Peyer's patch (tissue), 4 donors: Measurements from ENCODE around the gene SPDYE17. TPM values are rescaled to one million over a fixed set of nuclear protein-coding genes. Genes with fewer than 3 reads are reported as not detected.
"Not testable (repeated sequence)": the region's sequence is repeated elsewhere in the genome, so short reads cannot be mapped to it uniquely, and the experiment has no call there.

Experiments
- DNase-seq, 3 donors: peaks; one replicate each; pipeline ENCODE4 v3.0.0-alpha.2; 2017 to 2019
- H3K27ac ChIP-seq, 4 donors: fragments of 200-600 bp; sonication (generic); one replicate each; pipeline ENCODE4 v1.5.1; 2016 to 2019
- H3K27me3 ChIP-seq, 2 donors: fragments of 200-600 bp; sonication (generic); one replicate each; pipeline ENCODE4 v1.5.1; 2019
- H3K36me3 ChIP-seq, 3 donors: fragments of 200-600 bp; sonication (generic); one replicate each; pipeline ENCODE4 v1.5.1; 2016 to 2019
- H3K4me1 ChIP-seq, 4 donors: fragments of 200-600 bp; sonication (generic); one replicate each; pipeline ENCODE4 v1.5.1; 2016 to 2019
- H3K4me3 ChIP-seq, 4 donors: fragments of 200-600 bp; sonication (generic); 1 replicate in 3 of 4; 2 replicates in 1 of 4; pipeline ENCODE4 v1.5.1; 2016 to 2019; ENCODE audit warnings: mild to moderate bottlenecking in 1 of 4
- H3K9me3 ChIP-seq, 4 donors: fragments of 200-600 bp; sonication (generic); one replicate each; pipeline ENCODE4 v1.5.1; 2016 to 2019; ENCODE audit warnings: mild to moderate bottlenecking in 1 of 4
- small RNA-seq, 2 donors: library from RNA; depleted of rRNA; stranded (forward); fragments of <200 nt; gene quantifications; one replicate each; pipeline ENCODE3, GENCODE V24; 2016
- total RNA-seq, 4 donors: library from RNA; depleted of rRNA; stranded (reverse); fragments of >200 nt; gene quantifications; one replicate each; pipeline ENCODE4 v1.1.0, GENCODE V29; 2016

The SPDYE17 gene
- total RNA-seq, 4 donors from 2014 or later = not detected

DNA sequence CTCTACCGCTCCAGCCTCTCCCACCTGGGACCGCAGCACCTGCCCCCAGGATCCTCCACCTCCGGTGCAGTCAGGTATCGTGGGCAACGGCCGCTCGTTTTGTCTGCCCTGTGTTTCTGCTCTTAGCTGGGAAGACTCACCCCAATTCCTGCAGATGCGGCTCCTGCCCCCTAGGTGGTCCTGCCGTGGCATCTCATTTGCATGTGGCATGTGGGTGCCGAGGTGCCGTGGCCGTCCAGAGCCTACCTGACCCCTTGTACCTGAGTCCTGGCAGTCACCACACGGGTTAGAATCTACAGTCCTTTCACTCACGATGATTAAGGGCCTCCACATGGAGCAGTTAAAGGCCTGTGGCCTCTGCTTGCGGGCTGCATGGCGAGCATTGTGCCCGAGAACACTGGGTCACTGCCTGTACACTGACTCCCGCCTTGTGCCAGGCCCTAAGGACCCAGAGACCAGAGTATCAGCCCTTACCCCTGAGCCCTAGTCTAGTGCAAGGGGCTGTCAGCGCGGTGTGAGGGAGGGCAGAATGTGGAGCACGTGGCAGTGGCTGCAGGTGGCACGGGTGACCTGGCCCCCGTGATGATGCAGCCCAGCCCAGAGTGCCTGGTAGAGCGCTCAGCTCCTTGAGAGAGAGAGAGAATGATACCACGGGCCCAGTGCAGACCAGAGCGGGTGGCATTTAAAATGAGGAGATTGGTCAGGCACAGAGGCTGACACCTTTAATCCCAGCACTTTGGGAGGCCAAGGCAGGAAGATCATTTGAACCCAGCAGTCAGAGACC lies 50.8 kb downstream of the SPDYE17 start:
- H3K4me3 ChIP-seq, H3K9me3 ChIP-seq, H3K27me3 ChIP-seq, DNase-seq, H3K4me1 ChIP-seq, H3K27ac ChIP-seq: not testable (repeated sequence)
- peaks cover 0 to 10% (median 0%) of the 10 kb centered on the region in 3 donors for H3K36me3 ChIP-seq

DNA sequence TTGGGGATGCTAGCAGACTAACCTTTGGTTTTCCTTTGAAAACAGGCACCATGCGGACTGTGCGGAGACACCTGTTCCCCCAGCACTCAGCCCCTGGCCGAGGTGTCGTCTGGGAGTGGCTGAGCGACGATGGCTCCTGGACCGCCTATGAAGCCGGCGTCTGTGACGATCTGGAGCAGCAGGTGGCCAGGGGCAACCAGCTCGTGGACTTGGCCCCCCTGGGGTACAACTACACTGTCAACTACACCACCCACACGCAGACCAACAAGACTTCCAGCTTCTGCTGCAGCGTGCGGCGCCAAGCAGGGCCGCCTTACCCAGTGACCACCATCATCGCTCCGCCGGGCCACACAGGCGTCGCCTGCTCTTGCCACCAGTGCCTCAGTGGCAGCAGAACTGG lies 51.6 kb downstream of the SPDYE17 start:
- not testable (repeated sequence) for DNase-seq, H3K9me3 ChIP-seq, H3K4me1 ChIP-seq, H3K4me3 ChIP-seq, H3K27ac ChIP-seq, H3K27me3 ChIP-seq
- H3K36me3 ChIP-seq = peaks cover 0 to 10% (median 0%) of the 10 kb centered on the region in 3 donors

DNA sequence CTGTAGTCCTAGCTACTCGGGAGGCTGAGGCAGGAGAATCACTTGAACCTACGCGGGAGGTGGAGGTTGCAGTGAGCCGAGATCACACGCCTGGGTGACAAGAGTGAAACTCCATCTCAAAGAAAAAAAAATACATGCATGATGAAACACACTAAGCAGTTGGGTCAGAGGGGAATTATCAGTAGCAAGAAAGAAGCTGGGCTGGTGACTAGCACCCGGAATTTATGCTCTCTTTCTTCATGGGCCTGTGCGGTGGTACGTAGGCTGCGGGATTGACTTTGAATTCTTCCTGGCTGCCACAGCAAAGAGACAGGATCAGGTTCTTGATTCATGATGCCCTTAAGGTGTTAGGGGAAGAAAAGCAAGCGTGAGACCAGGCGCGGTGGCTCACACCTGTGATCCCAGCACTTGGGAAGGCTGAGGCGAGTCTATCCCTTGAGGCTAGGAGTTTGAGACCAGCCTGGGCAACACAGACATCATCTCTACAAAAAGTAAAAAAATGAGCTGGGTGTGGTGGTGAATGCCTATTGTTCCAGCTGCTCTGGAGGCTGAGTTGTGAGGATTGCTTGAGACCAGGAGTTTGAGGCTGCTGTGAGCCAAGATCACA lies 54.3 kb downstream of the SPDYE17 start:
- H3K4me1 ChIP-seq, H3K27ac ChIP-seq, H3K4me3 ChIP-seq, H3K27me3 ChIP-seq, DNase-seq, H3K9me3 ChIP-seq: not testable (repeated sequence)
- peaks cover 0 to 10% (median 0%) of the 10 kb centered on the region in 3 donors for H3K36me3 ChIP-seq

DNA sequence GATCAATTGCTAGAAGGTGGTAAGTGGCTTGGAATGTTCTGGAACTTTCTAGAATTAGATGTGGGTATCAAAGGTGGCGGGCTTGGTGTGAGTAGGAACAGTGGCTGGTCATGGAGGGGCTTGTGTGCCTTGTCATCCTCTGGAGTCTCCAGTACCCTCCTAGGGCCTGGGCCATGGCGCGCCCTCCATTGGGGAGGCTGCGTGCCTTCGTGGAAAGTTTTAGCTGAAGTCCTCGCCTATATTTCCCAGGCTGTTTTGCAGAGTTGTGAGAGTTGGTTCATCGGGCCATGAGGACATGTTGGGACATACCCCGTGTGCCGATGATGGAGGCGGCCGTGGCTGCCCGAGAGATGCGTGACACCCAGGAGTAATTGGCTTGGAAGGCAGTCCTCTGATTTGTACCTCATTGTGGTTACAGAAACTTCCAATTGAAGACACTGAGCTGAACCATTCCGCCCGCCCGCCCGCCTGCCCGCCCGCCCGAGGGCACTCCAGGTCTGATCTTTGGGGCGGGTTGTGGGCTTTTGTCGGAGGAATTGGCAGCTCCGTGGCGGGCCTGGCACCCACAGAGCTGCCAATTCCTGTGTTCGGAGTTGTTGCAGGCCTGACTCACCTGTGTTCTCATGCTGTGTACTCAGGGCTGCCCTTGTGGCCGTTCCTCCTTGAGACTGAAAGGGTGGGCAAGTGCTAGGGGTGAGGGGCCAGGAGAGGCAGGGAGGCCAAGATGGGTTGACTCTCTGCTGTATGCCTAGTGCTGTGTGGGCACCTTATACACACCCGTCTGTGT lies 57.2 kb downstream of the SPDYE17 start:
- not testable (repeated sequence) for H3K36me3 ChIP-seq, H3K9me3 ChIP-seq, H3K4me3 ChIP-seq, H3K4me1 ChIP-seq, H3K27ac ChIP-seq, H3K27me3 ChIP-seq
- peak in 1 of 3 donors; percentile 12 for DNase-seq

DNA sequence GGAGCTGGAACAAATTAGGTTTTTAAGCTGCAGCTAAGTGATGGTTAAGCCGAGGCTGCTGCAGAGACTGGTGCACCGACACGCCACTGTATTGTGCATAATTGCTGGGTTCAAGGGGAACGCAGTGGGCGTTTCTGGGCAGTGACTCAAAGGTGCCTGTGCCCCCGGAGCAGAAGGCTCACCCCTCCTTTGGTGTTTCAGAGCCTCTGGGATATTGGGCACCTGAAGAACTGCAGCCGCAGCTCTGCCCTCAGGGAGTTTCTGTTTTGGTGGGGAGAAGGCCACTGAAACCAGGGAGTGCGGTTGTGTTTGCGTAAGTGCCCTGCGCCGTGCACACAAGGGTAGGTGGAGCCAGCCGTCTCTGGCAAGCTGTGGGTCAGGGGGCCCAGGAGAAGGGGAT lies 57.8 kb downstream of the SPDYE17 start:
- H3K9me3 ChIP-seq, H3K36me3 ChIP-seq, H3K27me3 ChIP-seq, DNase-seq, H3K4me1 ChIP-seq, H3K27ac ChIP-seq, H3K4me3 ChIP-seq: not testable (repeated sequence)

DNA sequence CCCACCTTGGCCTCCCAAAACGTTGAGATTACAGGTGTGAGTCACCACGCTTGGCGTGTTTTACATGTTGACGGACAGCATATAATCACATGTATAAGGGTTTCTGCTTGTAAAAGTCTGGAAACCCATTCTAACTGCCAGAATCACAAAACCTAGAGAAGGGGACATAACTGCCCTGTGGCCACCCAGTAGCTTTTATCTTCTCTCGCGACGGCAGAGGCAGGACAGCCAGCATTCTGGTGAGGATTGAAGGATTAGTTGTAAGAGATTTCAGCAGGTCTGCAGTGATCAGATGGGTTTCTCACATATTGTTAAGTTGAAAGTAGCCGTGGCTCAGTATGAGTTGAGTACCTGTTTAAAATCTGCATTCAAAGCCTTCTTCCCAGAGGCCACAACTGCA lies 59.8 kb downstream of the SPDYE17 start:
- not testable (repeated sequence) for H3K4me3 ChIP-seq, H3K9me3 ChIP-seq, H3K27ac ChIP-seq, H3K4me1 ChIP-seq, H3K27me3 ChIP-seq, H3K36me3 ChIP-seq, DNase-seq

Small RNA genes within 50 kb of the gene (small RNA-seq; reads per million reads assigned to genes)
- gene RF00019 = 0 reads per million in 2 donors

Other genes starting within 250 kb of the SPDYE17 start
- 10 to 100 TPM in 1 of 4 donors, not detected in 3; 16.5 TPM for gene SPDYE18, start 30.2 kb upstream of the SPDYE17 start, total RNA-seq
- 10 to 100 TPM in 3 of 4 donors, 1 to 10 TPM in 1; 6.0 to 38.8 (median 24.5) TPM for gene CCDC146, start 90.3 kb upstream of the SPDYE17 start, total RNA-seq
- 10 to 100 TPM; 16.1 to 27.2 (median 24.5) TPM for gene FGL2, start 167.5 kb upstream of the SPDYE17 start, total RNA-seq